ENCODE measurements around the gene PIGN. TPM values are rescaled to one million over a fixed set of nuclear protein-coding genes. Genes with fewer than 3 reads are reported as not detected.

PIGN gene
- total RNA-seq, 2 donors from 2014 or later = 18.6 to 23.7 TPM

DNA sequence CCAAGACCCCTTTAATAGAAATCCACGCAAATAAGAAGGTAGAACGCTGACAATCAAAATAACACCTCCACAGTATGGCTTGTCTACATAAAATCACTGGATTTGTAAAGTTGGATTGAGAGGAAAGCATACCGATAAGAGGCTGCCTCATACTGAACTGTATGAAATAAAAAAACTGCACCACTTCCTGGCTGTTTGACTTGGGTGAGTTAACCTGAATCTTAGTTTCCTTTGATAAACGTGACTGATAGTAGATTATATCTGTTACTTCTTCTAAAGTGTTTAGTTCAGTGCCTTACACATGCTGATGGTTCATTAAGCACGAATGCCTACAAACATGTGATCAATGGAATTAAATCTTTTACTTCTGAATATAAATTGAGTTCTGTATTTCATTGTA, 153.6 kb downstream of the PIGN start:
- intact Hi-C loops (cut with DNase I) = no loop called here
- DNase-seq (ENCODE audit: low spot score) = no peak

GRCh38 chr18:62030091-62030985, 156.5 kb downstream of the PIGN start:
- intact Hi-C loops (cut with DNase I) = no loop called here

GRCh38 chr18:62028715-62029114, 158.1 kb downstream of the PIGN start:
- DNase-seq (ENCODE audit: low spot score) = no peak
- intact Hi-C loops (cut with DNase I) = loop anchor here in 1 of 2 donors (5.0 kb wide), 1 partner anchor 1449 kb away; the partner anchor contains the start of gene SERPINB5

More at GRCh38 chr18:62030091-62030985, 156.5 kb downstream of the PIGN start:
- no peak for DNase-seq (ENCODE audit: low spot score)

- intact Hi-C loops (cut with DNase I) = loop anchor here in 1 of 2 donors (5.0 kb wide), 1 partner anchor 1449 kb away; the partner anchor contains the start of gene SERPINB5
- DNase-seq (ENCODE audit: low spot score) = no peak
Measured at GRCh38 chr18:62027914-62028520, 158.8 kb downstream of the PIGN start.

DNA sequence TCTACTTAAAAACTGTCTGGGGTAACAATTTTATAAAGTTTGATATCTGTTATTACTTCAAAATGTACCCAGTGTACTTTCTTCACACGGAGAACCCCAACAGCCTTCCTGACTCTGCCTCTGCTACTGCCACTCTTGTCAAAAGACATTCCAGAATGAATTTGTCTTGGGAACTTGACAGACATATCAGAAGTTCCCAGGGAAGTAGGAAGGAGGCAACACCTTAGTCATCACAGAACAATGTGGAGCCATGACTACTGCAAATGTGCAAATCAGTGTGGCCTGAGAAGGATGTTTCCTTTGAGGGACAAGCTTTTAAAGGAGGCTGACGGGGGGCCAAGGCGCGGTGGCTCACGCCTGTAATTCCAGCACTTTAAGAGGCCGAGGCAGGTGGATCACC, 160.3 kb downstream of the PIGN start:
- no peak for DNase-seq (ENCODE audit: low spot score)
- intact Hi-C loops (cut with DNase I) = loop anchor here in 1 of 2 donors (5.0 kb wide), 1 partner anchor 1451 kb away; the partner anchor contains the start of gene SERPINB5

DNA sequence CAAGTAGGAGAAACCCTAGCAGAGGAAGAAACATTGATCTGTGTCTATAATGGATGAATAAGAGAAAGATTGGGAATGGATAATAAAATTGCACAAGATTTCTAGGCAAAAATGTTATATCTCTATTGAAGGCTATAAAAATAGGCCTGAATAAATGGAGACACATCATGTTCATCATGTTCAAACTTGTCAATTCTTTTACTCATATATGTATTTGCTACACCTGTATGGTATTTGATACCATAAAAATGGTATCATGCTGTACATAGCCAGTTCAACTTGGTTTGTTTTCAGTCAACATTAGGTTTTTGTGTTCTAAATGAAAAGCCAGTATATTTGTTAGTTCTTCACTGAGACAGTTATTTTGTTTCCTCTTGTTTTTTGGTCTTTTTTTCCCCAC, 161.9 kb downstream of the PIGN start:
- intact Hi-C loops (cut with DNase I) = loop anchor here in 1 of 2 donors (5.0 kb wide), 1 partner anchor 1452 kb away; the partner anchor contains the start of gene SERPINB5
- no peak for DNase-seq (ENCODE audit: low spot score)

DNA sequence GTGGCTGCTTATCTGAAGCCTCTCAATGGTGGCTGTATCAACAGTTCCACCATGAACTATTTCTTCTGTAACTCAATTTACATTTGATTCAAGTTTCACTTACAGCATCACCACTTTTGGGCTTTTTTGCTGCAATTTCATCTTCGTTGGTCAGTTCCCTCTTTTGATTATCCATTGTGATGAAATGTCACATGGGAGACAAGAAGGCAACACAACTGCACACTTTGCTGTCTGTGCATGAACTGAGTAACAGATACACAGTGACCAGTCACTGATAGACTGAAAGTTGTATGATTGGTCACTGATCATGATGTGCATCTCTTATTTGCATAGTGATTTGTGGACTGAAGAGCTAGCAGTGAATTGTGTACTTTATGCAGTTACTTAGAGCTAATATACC, 163.3 kb downstream of the PIGN start:
- intact Hi-C loops (cut with DNase I) = no loop called here
- DNase-seq (ENCODE audit: low spot score) = no peak

GRCh38 chr18:62018759-62019041, 168.2 kb downstream of the PIGN start:
- intact Hi-C loops (cut with DNase I) = no loop called here
- DNase-seq (ENCODE audit: low spot score) = no peak

DNA sequence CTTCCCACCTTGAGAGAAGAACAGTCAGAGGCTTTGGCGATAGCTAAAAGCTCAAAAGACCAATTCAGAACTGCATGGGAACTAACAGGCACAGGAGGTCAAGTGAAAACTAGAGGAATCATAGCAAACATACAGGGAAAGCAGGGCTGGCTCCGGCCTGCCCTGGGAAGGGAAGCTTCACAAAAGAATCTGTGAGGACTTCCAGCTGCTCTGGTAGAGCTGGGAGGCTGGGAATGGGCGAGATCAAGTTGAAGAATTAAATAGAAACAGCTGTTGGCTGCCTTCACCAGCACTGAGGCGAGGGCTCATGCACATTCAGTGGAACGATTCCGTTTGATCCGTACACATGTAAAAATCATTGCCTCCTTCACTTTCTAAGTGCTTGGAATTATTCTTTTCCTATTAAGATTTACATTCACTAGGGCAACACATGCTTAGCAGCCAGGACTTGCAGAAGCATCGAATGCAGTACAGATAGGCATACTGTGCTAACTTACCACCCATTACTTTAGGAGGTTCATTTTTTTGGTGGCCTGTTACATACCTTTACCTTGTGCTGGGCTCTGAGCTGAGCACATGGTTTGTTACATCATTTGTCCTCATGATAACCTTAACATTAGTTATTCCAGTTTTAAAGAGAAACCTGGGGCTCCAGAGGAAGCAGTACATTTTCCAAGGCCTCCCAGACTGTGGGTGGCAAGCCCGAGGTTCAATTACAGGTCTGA, 168.7 kb downstream of the PIGN start:
- DNase-seq (ENCODE audit: low spot score) = peak; percentile 80
- intact Hi-C loops (cut with DNase I) = no loop called here

DNA sequence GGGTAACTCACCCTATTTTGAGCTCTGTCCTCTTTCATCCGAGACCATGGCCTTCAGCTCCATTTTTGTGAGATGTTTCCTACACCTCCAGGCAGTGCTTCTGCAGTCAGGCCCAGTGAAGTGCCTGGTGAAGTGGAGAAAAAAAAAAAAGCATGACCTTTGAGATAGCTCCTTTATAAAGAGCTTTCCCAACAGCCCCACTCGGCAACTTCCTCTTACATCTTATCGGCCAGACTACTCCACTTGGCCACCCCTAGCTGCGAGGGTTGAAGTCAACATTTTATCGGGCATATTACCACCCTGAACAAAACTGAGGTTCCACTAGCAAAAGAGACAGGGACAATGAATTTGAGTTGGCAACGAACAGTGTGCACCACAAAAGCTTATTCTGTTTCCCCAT, 169.2 kb downstream of the PIGN start:
- no peak for DNase-seq (ENCODE audit: low spot score)
- intact Hi-C loops (cut with DNase I) = no loop called here

DNA sequence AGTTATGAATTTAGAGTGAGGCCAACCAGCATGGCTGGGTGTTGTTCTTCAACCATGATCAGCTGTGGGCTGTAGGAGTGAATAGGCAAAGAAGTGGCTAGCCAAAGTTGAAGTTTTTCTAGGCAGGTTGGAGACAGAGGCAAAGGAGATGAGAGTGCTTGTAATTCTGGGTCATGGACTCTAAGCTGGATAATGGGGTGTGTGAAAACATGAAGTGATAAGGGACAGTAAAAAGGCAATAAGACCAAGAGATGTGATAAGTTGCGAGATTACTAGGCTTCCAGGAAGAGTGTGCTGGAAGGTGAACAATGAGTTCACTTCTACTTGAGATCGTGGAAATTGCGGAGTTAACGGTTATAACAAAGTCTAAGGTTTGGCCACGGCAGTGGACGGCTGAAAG, 175.4 kb downstream of the PIGN start:
- intact Hi-C loops (cut with DNase I) = no loop called here
- DNase-seq (ENCODE audit: low spot score) = no peak

- intact Hi-C loops (cut with DNase I) = no loop called here
- no peak for DNase-seq (ENCODE audit: low spot score)
Measured at GRCh38 chr18:62009521-62009920, 177.3 kb downstream of the PIGN start.

DNA sequence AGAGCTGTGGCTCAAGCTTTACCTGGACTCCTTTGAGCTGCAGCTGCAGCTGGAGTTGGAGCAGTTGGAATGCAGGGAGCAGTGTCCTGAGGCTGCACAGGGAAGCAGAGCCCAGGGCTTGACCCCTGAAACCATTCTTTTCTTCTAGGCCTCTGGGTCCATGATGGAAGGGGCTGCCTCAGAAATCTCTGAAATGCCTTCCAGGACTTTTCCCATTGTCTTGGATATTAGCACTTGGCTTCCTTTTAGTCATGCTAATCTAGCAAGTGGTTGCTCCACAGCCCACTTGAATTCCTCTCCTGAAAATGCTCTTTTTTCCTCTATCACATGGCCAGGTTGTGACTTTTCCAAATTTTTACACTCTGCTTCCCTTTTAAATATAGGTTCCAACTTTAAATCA, 185.5 kb downstream of the PIGN start:
- intact Hi-C loops (cut with DNase I) = no loop called here
- DNase-seq (ENCODE audit: low spot score) = no peak

DNA sequence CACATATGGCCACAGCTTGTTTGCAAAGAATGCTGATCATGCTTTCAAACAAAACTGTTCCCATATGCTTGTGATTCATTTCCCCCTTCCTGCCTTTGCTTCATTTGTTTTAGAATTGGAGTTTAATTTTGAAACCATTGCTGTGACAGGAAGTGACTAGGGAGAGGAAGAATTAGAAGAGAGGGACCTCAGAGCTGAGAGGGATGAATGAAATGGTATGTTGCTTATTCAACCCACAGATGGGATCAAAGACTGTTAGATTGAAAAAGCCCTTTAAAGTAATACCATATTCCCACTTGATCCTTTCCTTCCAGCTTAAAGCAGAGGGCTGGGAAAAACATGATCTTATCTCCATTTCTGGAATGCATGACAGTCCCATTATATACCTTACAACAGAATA, 187.9 kb downstream of the PIGN start:
- intact Hi-C loops (cut with DNase I) = no loop called here
- DNase-seq (ENCODE audit: low spot score) = no peak

- DNase-seq (ENCODE audit: low spot score) = no peak
- intact Hi-C loops (cut with DNase I) = no loop called here
Measured at GRCh38 chr18:61998335-61998734, 188.5 kb downstream of the PIGN start.

GRCh38 chr18:61995618-61996017, 191.2 kb downstream of the PIGN start:
- DNase-seq (ENCODE audit: low spot score) = no peak
- intact Hi-C loops (cut with DNase I) = no loop called here

DNA sequence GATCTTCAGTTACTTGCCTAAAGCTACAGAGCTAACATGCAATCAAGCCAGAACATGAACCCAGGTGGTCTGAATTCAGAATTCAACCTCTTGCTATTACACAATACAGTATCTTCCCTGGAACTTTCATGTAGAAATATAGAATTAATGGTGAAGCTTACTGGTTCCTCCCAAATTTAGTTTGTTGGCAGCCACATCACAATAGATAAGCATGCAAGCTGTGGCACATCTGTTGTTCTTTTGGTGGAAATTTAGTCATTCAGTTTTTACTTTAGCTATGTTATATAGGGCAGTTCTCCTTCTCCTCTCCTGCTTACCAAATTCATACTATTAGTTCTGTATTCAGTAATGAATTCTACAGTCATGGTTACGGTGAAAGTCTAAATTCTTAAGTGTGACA, 193.0 kb downstream of the PIGN start:
- intact Hi-C loops (cut with DNase I) = no loop called here
- DNase-seq (ENCODE audit: low spot score) = no peak

DNA sequence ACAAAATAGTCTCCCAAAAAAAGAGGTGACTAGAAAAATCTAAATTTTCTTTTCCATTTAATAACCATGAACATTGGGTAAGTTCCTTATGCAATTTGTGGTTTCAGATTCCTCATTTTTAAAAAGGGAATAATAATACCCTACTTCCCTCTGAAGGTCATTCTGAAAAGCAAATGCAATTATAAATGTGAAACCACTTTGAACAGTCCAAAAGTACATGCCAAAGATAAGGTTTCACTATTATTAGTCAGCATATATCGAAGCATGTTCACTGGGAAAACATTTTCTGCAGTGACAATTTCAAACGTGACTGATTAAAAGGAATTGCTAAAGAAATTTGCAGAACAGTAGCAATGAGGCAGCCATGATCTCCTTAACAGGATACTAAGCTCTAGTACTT, 193.9 kb downstream of the PIGN start:
- intact Hi-C loops (cut with DNase I) = no loop called here
- DNase-seq (ENCODE audit: low spot score) = no peak

DNA sequence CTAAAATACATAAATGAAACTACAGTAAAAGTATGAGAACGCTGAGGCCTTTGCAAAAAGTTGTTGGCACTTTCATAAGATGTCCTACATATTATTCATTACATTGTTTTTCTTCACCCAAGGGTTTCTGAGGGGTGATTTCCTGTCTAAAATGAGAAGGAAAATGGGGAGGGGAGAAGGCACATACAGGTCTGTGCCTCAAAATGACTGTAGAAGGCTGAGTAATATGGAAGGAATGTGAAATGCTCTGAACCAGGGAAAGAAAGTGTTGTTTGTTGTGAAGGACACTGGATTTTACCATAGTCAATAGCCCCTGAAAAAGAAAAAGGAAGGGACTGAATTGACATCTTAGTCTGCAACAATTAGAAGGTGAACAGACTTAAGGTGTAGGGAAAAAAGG, 194.6 kb downstream of the PIGN start:
- no peak for DNase-seq (ENCODE audit: low spot score)
- intact Hi-C loops (cut with DNase I) = no loop called here

- intact Hi-C loops (cut with DNase I) = no loop called here
- no peak for DNase-seq (ENCODE audit: low spot score)
Measured at GRCh38 chr18:61991836-61992235, 195.0 kb downstream of the PIGN start.

Measured in posterior vena cava (tissue), 2 donors.